K562 (cell line): ENCODE data around the gene DOCK6. TPM values are rescaled to one million over a fixed set of nuclear protein-coding genes. Genes with fewer than 3 reads are reported as not detected.
A peak's percentile ranks its signal among the peaks of the same experiment; 100 is the strongest.

Experiments used
- ARNT ChIP-seq, 2 experiments: fragments of 450-650 bp; IDR thresholded peaks; 2 replicates each; pipeline ENCODE4 v1.6.1; 2016; ENCODE audit warnings: mild to moderate bottlenecking in 1 of 2
- E4F1 ChIP-seq: fragments of 250-450 bp; sonication (Bioruptor Pico); IDR thresholded peaks from 2 replicates; pipeline ENCODE4 v1.5.0; 2021; ENCODE audit warnings: mild to moderate bottlenecking, borderline replicate concordance
- HNRNPLL ChIP-seq: fragments of 200-400 bp; formaldehyde crosslinking; IDR thresholded peaks from 2 replicates; pipeline ENCODE4 v1.6.1; 2017; ENCODE audit warnings: low read length, low read depth, mild to moderate bottlenecking; ENCODE audit not compliant: poor library complexity, severe bottlenecking
- JUNB ChIP-seq: fragments of 450-650 bp; formaldehyde crosslinking; conservative IDR thresholded peaks from 2 replicates; pipeline ENCODE4 v1.4.0; 2020; ENCODE audit warnings: mild to moderate bottlenecking
- MED1 ChIP-seq: sonication (generic); formaldehyde crosslinking; IDR thresholded peaks from 2 replicates; pipeline ENCODE4 v1.8.1; 2023; ENCODE audit warnings: missing genetic modification reagents, borderline replicate concordance
- NKRF ChIP-seq: fragments of 450-650 bp; IDR thresholded peaks from 2 replicates; pipeline ENCODE4 v1.6.1; 2016; ENCODE audit warnings: borderline replicate concordance
- SMAD4 ChIP-seq: fragments of 250-450 bp; sonication (Bioruptor Pico); conservative IDR thresholded peaks from 2 replicates; pipeline ENCODE4 v1.8.0; 2021; ENCODE audit warnings: inconsistent platforms, mild to moderate bottlenecking, moderate library complexity
- YY1 ChIP-seq, 3 experiments: IDR thresholded peaks; 2 replicates each; pipeline ENCODE4 v1.6.1; 2011; ENCODE audit warnings: low read length in 2 of 3, mild to moderate bottlenecking in 2 of 3, moderate library complexity in 2 of 3, borderline replicate concordance in 1 of 3, control low read depth in 1 of 3, low read depth in 1 of 3; ENCODE audit not compliant: insufficient read depth in 3 of 3, insufficient replicate concordance in 2 of 3, control insufficient read depth in 1 of 3, insufficient read length in 1 of 3; ENCODE audit errors: extremely low read depth in 1 of 3
- ZBTB8A ChIP-seq: fragments of 450-650 bp; IDR thresholded peaks from 2 replicates; pipeline ENCODE4 v1.6.1; 2018; ENCODE audit warnings: mild to moderate bottlenecking, moderate library complexity; ENCODE audit not compliant: partially characterized antibody
- ZNF436 ChIP-seq: fragments of 250-450, 450-650 bp; sonication (Bioruptor Pico); formaldehyde crosslinking; IDR thresholded peaks from 2 replicates; pipeline ENCODE4 v1.7.0; 2020; ENCODE audit warnings: mild to moderate bottlenecking
- polyA plus RNA-seq, 8 experiments: library from polyadenylated mRNA; depleted of rRNA in 4 of 8; stranded (reverse) in 5 of 8; unstranded in 3 of 8; fragments of >200 nt; fragmentation: Nextera tagmentation in 2 of 8; fragmentation: Illumina TruSeq in 1 of 8; extraction: Ambion mirVana in 2 of 8; extraction: Trizol in 1 of 8; gene quantifications; 2 replicates each; pipeline versions ENCODE4 v1.2.1 to v1.2.3, GENCODE V29; 2011 to 2014; ENCODE audit warnings: inconsistent platforms in 1 of 8, missing spikeins in 1 of 8
- total RNA-seq, 7 experiments: library from RNA; depleted of rRNA in 6 of 7; stranded (reverse); fragments of >200 nt in 6 of 7; fragmentation: Illumina TruSeq in 2 of 7; extraction: Trizol in 2 of 7; gene quantifications; 2 replicates each; pipeline versions ENCODE4 v1.2.1 to v1.2.3, GENCODE V29; 2011 to 2021; ENCODE audit warnings: low replicate concordance in 1 of 7
- TF ChIP-seq, protein P1 (sequence below): sonication (generic); formaldehyde crosslinking; IDR thresholded peaks from 2 replicates; pipeline ENCODE4 v1.5.0; 2020; ENCODE audit warnings: missing genetic modification reagents
- TF ChIP-seq, protein P2 (sequence below): sonication (generic); formaldehyde crosslinking; IDR thresholded peaks from 2 replicates; pipeline ENCODE4 v1.4.0; 2020; ENCODE audit warnings: mild to moderate bottlenecking, missing genetic modification reagents
- TF ChIP-seq, protein P3 (sequence below), 2 experiments: fragments of 150-350 bp in 1 of 2; IDR thresholded peaks; 2 replicates each; pipeline ENCODE4 v1.6.1; 2012 to 2016; ENCODE audit warnings: low read depth in 2 of 2, low read length in 2 of 2, mild to moderate bottlenecking in 1 of 2, moderate library complexity in 1 of 2

The DOCK6 gene
- total and polyA plus RNA-seq, 9 of the 15 experiments (the other 6 are each of a cell fraction or from before 2014, with no cell fraction given): 0.35 to 19.3 (median 3.8) TPM

DNA sequence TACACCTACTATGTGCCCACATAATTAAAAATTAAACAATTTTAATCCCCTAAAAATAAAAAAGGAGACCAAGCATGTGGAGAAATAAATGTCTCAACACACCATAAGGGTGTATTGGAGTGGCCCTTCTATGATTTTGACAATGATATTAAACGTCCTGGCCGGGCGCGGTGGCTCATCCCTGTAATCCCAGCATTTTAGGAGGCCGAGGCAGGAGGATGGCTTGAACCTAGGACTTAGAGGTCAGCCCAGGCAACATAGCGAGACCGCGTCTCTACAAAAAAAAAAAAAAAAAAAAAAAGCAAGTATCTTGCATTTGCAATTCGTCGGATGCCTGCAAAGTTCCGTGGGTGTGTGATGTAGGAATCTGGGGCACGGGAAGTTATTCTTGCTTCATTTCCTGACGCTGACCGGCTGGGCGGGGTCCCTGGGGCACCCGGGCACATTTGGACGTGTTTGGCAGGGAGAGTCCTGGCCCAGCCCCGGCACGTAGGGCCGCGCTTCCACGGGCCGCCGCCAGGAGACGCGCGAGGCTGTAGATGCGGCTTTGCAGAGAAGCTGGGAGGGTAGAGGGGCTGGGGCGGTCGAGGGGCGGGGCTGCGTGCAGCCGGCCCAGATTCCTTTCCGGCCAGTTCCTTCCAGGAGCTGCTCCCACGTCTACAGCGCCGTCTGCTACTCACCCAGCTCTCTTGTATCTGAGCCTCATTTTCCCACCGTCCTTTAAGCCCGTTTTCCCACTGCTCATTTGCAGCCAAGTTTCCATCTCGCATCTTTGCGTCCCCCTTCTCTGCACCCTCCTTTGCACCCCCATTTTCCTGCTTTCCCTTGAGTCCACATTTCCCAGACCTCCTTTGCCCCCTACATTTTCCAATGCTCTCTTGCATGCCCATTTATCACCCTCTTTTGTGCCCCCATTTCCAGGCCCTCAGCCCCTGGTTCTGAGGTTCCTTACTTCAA is 31.4 kb upstream of the DOCK6 start (continued):
- TF ChIP-seq HNRNPLL (no peak), NKRF (0 out of 2 replicates have a peak, but pooled peaks have one; percentile 30), ZBTB8A (no peak), E4F1 (CRISPR knock-in tag) (no peak), YY1 (IDR thresholded peaks at IDR 0.05; ENCODE audit: borderline replicate concordance in 1 of 3, control insufficient read depth in 1 of 3, extremely low read depth in 1 of 3, insufficient read depth in 3 of 3, insufficient read length in 1 of 3, insufficient replicate concordance in 2 of 3, low read depth in 1 of 3, low read length in 2 of 3) (peak in 2 of 3 experiments; percentile 24 to 56), ZNF436 (no peak), SMAD4 (CRISPR knock-in tag) (no peak; the same call in 1 of the 2 replicates), ARNT (IDR thresholded peaks at IDR 0.05) (no peak), MED1 (CRISPR knock-in tag) (no peak), JUNB (CRISPR knock-in tag) (no peak)
- TF ChIP-seq, protein P1, sequence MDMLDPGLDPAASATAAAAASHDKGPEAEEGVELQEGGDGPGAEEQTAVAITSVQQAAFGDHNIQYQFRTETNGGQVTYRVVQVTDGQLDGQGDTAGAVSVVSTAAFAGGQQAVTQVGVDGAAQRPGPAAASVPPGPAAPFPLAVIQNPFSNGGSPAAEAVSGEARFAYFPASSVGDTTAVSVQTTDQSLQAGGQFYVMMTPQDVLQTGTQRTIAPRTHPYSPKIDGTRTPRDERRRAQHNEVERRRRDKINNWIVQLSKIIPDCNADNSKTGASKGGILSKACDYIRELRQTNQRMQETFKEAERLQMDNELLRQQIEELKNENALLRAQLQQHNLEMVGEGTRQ (CRISPR knock-in tag): no peak
- TF ChIP-seq, protein P2, sequence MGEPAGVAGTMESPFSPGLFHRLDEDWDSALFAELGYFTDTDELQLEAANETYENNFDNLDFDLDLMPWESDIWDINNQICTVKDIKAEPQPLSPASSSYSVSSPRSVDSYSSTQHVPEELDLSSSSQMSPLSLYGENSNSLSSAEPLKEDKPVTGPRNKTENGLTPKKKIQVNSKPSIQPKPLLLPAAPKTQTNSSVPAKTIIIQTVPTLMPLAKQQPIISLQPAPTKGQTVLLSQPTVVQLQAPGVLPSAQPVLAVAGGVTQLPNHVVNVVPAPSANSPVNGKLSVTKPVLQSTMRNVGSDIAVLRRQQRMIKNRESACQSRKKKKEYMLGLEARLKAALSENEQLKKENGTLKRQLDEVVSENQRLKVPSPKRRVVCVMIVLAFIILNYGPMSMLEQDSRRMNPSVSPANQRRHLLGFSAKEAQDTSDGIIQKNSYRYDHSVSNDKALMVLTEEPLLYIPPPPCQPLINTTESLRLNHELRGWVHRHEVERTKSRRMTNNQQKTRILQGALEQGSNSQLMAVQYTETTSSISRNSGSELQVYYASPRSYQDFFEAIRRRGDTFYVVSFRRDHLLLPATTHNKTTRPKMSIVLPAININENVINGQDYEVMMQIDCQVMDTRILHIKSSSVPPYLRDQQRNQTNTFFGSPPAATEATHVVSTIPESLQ: no peak
- TF ChIP-seq, protein P3, sequence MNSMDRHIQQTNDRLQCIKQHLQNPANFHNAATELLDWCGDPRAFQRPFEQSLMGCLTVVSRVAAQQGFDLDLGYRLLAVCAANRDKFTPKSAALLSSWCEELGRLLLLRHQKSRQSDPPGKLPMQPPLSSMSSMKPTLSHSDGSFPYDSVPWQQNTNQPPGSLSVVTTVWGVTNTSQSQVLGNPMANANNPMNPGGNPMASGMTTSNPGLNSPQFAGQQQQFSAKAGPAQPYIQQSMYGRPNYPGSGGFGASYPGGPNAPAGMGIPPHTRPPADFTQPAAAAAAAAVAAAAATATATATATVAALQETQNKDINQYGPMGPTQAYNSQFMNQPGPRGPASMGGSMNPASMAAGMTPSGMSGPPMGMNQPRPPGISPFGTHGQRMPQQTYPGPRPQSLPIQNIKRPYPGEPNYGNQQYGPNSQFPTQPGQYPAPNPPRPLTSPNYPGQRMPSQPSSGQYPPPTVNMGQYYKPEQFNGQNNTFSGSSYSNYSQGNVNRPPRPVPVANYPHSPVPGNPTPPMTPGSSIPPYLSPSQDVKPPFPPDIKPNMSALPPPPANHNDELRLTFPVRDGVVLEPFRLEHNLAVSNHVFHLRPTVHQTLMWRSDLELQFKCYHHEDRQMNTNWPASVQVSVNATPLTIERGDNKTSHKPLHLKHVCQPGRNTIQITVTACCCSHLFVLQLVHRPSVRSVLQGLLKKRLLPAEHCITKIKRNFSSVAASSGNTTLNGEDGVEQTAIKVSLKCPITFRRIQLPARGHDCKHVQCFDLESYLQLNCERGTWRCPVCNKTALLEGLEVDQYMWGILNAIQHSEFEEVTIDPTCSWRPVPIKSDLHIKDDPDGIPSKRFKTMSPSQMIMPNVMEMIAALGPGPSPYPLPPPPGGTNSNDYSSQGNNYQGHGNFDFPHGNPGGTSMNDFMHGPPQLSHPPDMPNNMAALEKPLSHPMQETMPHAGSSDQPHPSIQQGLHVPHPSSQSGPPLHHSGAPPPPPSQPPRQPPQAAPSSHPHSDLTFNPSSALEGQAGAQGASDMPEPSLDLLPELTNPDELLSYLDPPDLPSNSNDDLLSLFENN (IDR thresholded peaks at IDR 0.05; ENCODE audit: low read depth in 2 of 2, low read length in 2 of 2): 0 out of 4 replicates have a peak, but pooled peaks of 1 of the 2 experiments have one; percentile 29
